ENCODE data around the gene PIP5K1B.

- TF ChIP-seq ZNF70 (CRISPR knock-in tag; IDR thresholded peaks at IDR 0.05) (no peak), ZNF8 (CRISPR knock-in tag; IDR thresholded peaks at IDR 0.05) (no peak), PATZ1 (CRISPR knock-in tag; IDR thresholded peaks at IDR 0.05; ENCODE audit: borderline replicate concordance) (no peak), ARNTL (CRISPR knock-in tag; IDR thresholded peaks at IDR 0.05; ENCODE audit: borderline replicate concordance, low read depth) (no peak), CSRNP3 (CRISPR knock-in tag; IDR thresholded peaks at IDR 0.05) (no peak), RARB (CRISPR knock-in tag; IDR thresholded peaks at IDR 0.05) (no peak)
These were observed 42.0 kb downstream of the PIP5K1B start for GRCh38 chr9:68747043-68747533.

All from SK-N-SH treated with all-trans-retinoic acid at 6 μM for 48 hours (cell line).